Smooth muscle cell (in vitro differentiated cells): ENCODE measurements around the gene GRHL1. TPM values are rescaled to one million over a fixed set of nuclear protein-coding genes. Genes with fewer than 3 reads are reported as not detected.

Experiments used
- DNase-seq: peaks from one replicate; lab custom pipeline; 2025; ENCODE audit not compliant: unreplicated experiment; lab: John Stamatoyannopoulos, UW
- H2AFZ ChIP-seq: fragments of 200-600 bp; sonication (generic); 2 replicates; pipeline ENCODE4 v1.6.0; 2016; ENCODE audit warnings: antibody characterized with exemption, low read depth, mild to moderate bottlenecking
- H3F3A ChIP-seq: fragments of 200-600 bp; sonication (generic); 2 replicates; pipeline ENCODE4 v1.6.0; 2017; ENCODE audit warnings: antibody characterized with exemption, low read depth
- H3K27ac ChIP-seq: fragments of 200-600 bp; sonication (generic); 2 replicates; pipeline ENCODE4 v1.5.1; 2016; ENCODE audit warnings: low read depth, mild to moderate bottlenecking
- H3K27me3 ChIP-seq: fragments of 200-600 bp; sonication (generic); 2 replicates; pipeline ENCODE4 v1.6.1; 2016; ENCODE audit warnings: low read depth, mild to moderate bottlenecking
- H3K36me3 ChIP-seq: fragments of 200-600 bp; sonication (generic); 2 replicates; pipeline ENCODE4 v1.5.1; 2016; ENCODE audit warnings: low read depth
- H3K4me1 ChIP-seq: fragments of 200-600 bp; sonication (generic); 2 replicates; pipeline ENCODE4 v1.5.1; 2016; ENCODE audit warnings: low read depth
- H3K4me2 ChIP-seq: fragments of 200-600 bp; sonication (generic); 2 replicates; pipeline ENCODE4 v1.6.0; 2016; ENCODE audit warnings: mild to moderate bottlenecking
- H3K4me3 ChIP-seq: fragments of 200-600 bp; sonication (generic); 2 replicates; pipeline ENCODE4 v1.5.1; 2016; ENCODE audit warnings: mild to moderate bottlenecking
- H3K79me2 ChIP-seq: fragments of 200-600 bp; sonication (generic); 2 replicates; pipeline ENCODE4 v1.6.0; 2016; ENCODE audit warnings: low read depth, mild to moderate bottlenecking
- H3K9ac ChIP-seq: fragments of 200-600 bp; sonication (generic); 2 replicates; pipeline ENCODE4 v1.6.0; 2016; ENCODE audit warnings: low read depth
- H3K9me3 ChIP-seq: fragments of 200-600 bp; sonication (generic); replicated peaks from 2 replicates; pipeline ENCODE4 v1.5.1; 2016; ENCODE audit warnings: low read depth
- H4K20me1 ChIP-seq: fragments of 200-600 bp; sonication (generic); 2 replicates; pipeline ENCODE4 v1.6.0; 2016; ENCODE audit warnings: low read depth
- WGBS: methylation state at CpG from one replicate; pipeline ENCODE4 v1.1.7; 2016; ENCODE audit warnings: low lambda C conversion rate; 5-methylcytosine and 5-hydroxymethylcytosine counted together
- polyA plus RNA-seq: library from polyadenylated mRNA; unstranded; fragments of >200 nt; fragmentation: Nextera tagmentation; extraction: Ambion mirVana; gene quantifications from 2 replicates; pipeline ENCODE4 v1.2.1, GENCODE V29; 2016
- total RNA-seq: library from RNA; depleted of rRNA; stranded (reverse); fragments of >200 nt; gene quantifications from 2 replicates; pipeline ENCODE4 v1.2.3, GENCODE V29; 2014
- TF ChIP-seq, protein P1 (sequence below): fragments of 200-600 bp; sonication (generic); IDR thresholded peaks from 2 replicates; pipeline ENCODE4 v1.5.1; 2017; ENCODE audit warnings: borderline replicate concordance, mild to moderate bottlenecking, antibody characterized with exemption; ENCODE audit not compliant: insufficient read depth, poor library complexity, severe bottlenecking

The GRHL1 gene
- total and polyA plus RNA-seq, 2 experiments from 2014 or later: 2.0 to 26.8 TPM

DNA sequence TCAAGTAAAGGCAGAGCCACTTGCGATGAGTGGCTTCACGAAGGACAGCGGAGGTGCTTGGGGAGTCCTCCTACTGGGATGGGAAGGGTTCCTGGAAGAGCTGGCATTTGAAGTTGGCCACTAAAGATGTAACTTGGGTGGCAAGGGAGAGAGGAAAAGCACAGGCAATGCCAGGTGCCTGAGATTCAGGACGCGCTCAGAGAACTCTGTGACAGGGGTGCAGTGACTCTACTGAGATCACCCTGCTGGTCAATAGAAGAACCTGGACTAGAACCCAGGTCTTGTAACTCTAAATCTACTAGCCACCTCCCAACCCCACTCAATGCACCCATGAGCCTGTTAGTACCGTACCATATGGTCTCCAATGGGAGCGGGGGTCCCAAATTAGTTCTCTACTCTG is 5.4 kb upstream of the GRHL1 start:
- no peaks in the 10 kb centered on the region for H3F3A ChIP-seq
- 78% methylated on average over 7 of the region's 7 CpGs for WGBS

DNA sequence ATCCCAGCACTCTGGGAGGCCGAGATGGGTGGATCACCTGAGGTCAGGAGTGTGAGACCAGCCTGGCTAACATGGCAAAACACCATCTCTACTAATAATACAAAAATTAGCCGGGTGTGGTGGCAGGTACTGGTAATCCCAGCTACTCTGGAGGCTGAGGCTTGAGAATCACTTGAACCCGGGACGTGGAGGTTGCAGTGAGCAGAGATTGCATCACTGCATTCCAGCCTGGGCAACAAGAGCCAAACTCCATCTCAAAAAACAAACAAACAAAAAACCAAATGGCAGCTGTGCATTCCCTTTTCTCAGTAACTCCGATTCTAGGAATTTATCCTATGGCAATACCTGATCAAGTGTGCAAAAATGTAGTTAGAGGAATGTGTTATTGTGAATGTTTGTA is 4.7 kb upstream of the GRHL1 start:
- no peak for DNase-seq
- WGBS: 85% methylated on average over 5 of the region's 5 CpGs

More for the DNA sequence above, 5.4 kb upstream of the GRHL1 start:
- no peak for DNase-seq
- H3K36me3 ChIP-seq: no peaks in the 10 kb centered on the region
- no peak overlapping the region for H3K4me2 ChIP-seq
- H2AFZ ChIP-seq: no peak overlapping the region
- no peaks in the 10 kb centered on the region for H3K4me1 ChIP-seq
- H3K27ac ChIP-seq: no peak overlapping the region
- no peaks in the 10 kb centered on the region for H4K20me1 ChIP-seq
- no peak overlapping the region for H3K9ac ChIP-seq
- TF ChIP-seq, protein P1, sequence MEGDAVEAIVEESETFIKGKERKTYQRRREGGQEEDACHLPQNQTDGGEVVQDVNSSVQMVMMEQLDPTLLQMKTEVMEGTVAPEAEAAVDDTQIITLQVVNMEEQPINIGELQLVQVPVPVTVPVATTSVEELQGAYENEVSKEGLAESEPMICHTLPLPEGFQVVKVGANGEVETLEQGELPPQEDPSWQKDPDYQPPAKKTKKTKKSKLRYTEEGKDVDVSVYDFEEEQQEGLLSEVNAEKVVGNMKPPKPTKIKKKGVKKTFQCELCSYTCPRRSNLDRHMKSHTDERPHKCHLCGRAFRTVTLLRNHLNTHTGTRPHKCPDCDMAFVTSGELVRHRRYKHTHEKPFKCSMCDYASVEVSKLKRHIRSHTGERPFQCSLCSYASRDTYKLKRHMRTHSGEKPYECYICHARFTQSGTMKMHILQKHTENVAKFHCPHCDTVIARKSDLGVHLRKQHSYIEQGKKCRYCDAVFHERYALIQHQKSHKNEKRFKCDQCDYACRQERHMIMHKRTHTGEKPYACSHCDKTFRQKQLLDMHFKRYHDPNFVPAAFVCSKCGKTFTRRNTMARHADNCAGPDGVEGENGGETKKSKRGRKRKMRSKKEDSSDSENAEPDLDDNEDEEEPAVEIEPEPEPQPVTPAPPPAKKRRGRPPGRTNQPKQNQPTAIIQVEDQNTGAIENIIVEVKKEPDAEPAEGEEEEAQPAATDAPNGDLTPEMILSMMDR: no peak
- H3K4me3 ChIP-seq: no peak overlapping the region
- H3K9me3 ChIP-seq: no peaks in the 10 kb centered on the region
- no peaks in the 10 kb centered on the region for H3K79me2 ChIP-seq
- no peaks in the 10 kb centered on the region for H3K27me3 ChIP-seq

DNA sequence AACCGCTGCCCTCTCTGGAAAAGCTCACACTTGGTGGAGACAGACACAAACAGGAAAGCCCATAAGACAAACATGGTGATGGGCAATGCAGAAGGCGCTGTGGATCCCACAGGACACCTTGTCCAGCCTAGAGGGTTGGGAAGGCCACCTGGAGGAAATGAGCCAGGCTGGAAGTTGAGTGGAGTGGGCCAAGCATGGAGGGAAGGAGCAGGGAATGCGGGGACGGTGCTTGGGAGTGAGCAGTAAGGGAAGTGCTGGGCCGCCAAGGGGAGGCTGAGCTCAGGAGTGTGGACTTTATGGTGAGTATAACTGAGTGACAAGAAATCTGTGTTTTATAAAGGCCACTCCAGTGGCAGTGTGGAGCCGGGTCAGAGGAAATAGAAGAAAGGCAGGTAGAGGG is 2.8 kb upstream of the GRHL1 start:
- TF ChIP-seq, protein P1: no peak
- Histone ChIP-seq H2AFZ (no peak overlapping the region), H3K79me2 (no peaks in the 10 kb centered on the region), H3K36me3 (no peaks in the 10 kb centered on the region), H3F3A (no peaks in the 10 kb centered on the region), H3K9ac (no peak overlapping the region), H4K20me1 (no peaks in the 10 kb centered on the region), H3K27me3 (peaks cover 18% of the 10 kb centered on the region), H3K4me3 (no peak overlapping the region), H3K9me3 (no peaks in the 10 kb centered on the region), H3K4me2 (no peak overlapping the region), H3K4me1 (peaks cover 10% of the 10 kb centered on the region), H3K27ac (no peak overlapping the region)
- WGBS: 77% methylated on average over 6 of the region's 6 CpGs
- no peak for DNase-seq

More for the DNA sequence above, 4.7 kb upstream of the GRHL1 start:
- Histone ChIP-seq H3K36me3 (no peaks in the 10 kb centered on the region), H3K4me1 (no peaks in the 10 kb centered on the region), H3K4me2 (no peak overlapping the region), H3K27ac (no peak overlapping the region), H2AFZ (no peak overlapping the region), H3K9ac (no peak overlapping the region), H3K27me3 (no peaks in the 10 kb centered on the region), H3K4me3 (no peak overlapping the region), H4K20me1 (no peaks in the 10 kb centered on the region), H3F3A (no peaks in the 10 kb centered on the region), H3K79me2 (no peaks in the 10 kb centered on the region), H3K9me3 (no peaks in the 10 kb centered on the region)
- TF ChIP-seq, protein P1: no peak

DNA sequence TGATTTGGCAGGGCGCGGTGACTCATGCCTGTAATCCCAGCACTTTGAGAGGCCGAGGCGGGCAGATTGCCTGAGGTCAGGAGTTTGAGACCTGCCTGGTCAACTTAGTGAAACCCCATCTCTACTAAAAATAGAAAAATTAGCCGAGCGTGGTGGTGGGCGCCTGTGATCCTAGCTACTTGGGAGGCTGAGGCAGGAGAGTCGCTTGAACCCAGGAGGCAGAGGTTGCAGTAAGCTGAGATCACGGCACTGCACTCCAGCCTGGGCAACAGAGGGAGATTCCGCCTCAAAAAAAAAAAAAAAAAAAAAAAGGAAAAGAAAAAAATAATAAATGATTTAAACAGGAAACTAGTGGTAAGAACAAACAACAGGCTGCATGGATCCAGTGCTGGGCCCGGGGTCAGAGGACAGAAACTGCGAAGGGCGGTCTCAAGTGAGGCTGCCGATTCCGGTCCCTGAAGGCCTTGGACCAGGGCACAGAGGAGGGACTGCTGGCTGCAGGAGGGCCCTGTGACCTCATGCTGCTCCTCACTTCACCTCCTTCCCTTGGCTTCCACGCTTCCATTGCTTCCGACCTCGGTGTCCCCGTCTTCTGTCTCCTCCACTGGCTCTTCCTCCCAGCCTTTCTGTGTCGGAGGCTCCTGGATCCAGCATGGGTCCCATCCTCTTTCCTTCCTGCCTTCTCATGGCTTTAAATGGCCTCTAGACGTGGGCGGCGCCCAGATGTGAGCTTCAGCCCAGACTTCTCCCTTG is 2.1 kb upstream of the GRHL1 start:
- Histone ChIP-seq H3K4me2 (no peak overlapping the region), H3K36me3 (no peaks in the 10 kb centered on the region)
- WGBS: 92% methylated on average over 22 of the region's 23 CpGs

More for the DNA sequence above, 2.1 kb upstream of the GRHL1 start:
- no peaks in the 10 kb centered on the region for H3K9me3 ChIP-seq
- no peaks in the 10 kb centered on the region for H3K79me2 ChIP-seq
- no peak overlapping the region for H3K9ac ChIP-seq
- no peaks in the 10 kb centered on the region for H4K20me1 ChIP-seq
- H3F3A ChIP-seq: no peaks in the 10 kb centered on the region
- H3K27ac ChIP-seq: no peak overlapping the region
- no peak overlapping the region for H3K4me3 ChIP-seq
- no peak for DNase-seq
- no peak overlapping the region for H2AFZ ChIP-seq
- TF ChIP-seq, protein P1: no peak
- H3K4me1 ChIP-seq: peaks cover 10% of the 10 kb centered on the region
- H3K27me3 ChIP-seq: peaks cover 21% of the 10 kb centered on the region
